ENCODE measurements around the gene CACNG5. TPM values are rescaled to one million over a fixed set of nuclear protein-coding genes. Genes with fewer than 3 reads are reported as not detected.

CACNG5 gene
- total and polyA plus RNA-seq, 8 donors: not detected

DNA sequence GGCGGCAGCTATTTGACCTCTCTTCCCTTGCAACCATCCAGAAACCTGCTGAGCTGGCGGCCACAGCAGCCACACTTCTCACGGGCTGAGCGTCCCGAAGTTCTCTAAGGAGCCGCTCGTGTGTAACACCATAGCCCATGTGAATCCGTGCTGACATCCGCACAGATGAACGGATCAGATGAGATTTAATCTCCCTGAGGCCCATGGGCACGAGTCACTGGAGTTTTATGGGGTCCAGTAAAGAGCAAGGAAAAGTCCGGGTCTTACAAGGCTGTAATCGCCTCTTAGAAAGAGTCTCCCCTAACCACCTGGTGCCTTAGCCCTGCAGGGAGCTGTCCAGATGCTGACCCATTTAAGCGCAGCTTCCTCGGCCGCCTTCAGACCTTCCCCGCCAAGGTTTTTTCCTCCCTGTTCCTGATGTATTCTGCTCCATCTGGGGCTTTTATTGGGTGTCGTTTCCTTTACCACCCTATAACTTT is 5.5 kb upstream of the CACNG5 start:
- no peak for TF ChIP-seq CTCF (IDR thresholded peaks at IDR 0.05)
- peak; percentile 97 for ATAC-seq
- H3K4me1 ChIP-seq: no peaks in the 10 kb centered on the region
- H3K27me3 ChIP-seq: peaks cover 11 to 69% of the 10 kb centered on the region in 2 donors
- H3K36me3 ChIP-seq: no peaks in the 10 kb centered on the region
- intact Hi-C loops (cut with DNase I): no loop called here
- no peak overlapping the region for H3K27ac ChIP-seq
- no peaks in the 10 kb centered on the region for H3K9me3 ChIP-seq
- DNase-seq: peak in 3 of 4 donors; percentile 49 to 88 (median 79)
- H3K4me3 ChIP-seq: no peak overlapping the region

DNA sequence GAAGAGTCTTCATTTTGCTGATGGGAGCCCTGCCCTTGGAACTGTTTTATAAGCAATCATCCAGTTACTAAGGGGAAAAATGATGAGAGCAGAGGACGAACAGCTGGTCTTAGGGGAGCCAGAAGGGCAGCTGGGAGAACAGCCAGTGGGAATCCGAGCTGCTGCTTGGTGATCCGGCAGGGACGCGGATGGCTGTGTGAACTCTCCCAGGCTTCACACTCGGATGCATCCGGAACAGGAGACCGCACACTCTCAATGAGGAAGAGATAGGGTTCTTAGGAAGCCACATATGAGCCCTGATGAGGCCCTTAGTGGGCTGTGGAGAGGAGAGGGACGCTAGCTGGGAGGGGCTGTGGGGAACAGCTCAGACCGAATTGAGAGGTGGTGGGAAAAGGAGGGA is 5.0 kb upstream of the CACNG5 start:
- H3K9me3 ChIP-seq: no peaks in the 10 kb centered on the region

DNA sequence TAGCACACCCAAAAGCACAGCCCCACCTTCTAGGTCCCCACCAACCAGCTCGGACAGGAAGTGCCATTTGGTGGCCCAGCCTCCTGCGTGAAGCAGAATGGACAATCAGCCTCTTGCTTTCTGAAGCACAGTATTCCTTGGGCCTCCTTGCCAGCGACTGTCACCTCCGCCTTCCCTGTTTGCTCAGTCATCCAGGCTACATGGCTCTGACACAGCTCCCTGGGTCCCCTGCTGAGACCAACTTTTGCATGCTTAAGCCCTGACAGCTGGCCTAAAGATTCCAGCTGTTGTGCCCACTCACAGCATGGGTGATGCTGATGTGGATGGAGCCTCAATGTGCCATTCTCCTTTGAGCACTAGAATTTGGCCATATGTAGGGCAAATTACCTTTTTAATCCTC is 4.5 kb upstream of the CACNG5 start:
- Histone ChIP-seq H3K36me3 (no peaks in the 10 kb centered on the region), H3K27me3 (peaks cover 21 to 71% of the 10 kb centered on the region in 2 donors), H3K4me3 (no peak overlapping the region), H3K4me1 (no peaks in the 10 kb centered on the region), H3K27ac (no peak overlapping the region), H3K9me3 (no peaks in the 10 kb centered on the region)
- intact Hi-C loops (cut with DNase I): no loop called here
- no peak for TF ChIP-seq CTCF (IDR thresholded peaks at IDR 0.05)
- no peak for ATAC-seq
- no peak for DNase-seq

More for the DNA sequence above, 5.0 kb upstream of the CACNG5 start:
- H3K4me3 ChIP-seq: no peak overlapping the region
- intact Hi-C loops (cut with DNase I): no loop called here
- H3K36me3 ChIP-seq: no peaks in the 10 kb centered on the region
- no peaks in the 10 kb centered on the region for H3K4me1 ChIP-seq
- H3K27me3 ChIP-seq: peaks cover 15 to 69% of the 10 kb centered on the region in 2 donors
- ATAC-seq: peak; percentile 10
- TF ChIP-seq CTCF (IDR thresholded peaks at IDR 0.05): no peak
- no peak overlapping the region for H3K27ac ChIP-seq
- no peak for DNase-seq

DNA sequence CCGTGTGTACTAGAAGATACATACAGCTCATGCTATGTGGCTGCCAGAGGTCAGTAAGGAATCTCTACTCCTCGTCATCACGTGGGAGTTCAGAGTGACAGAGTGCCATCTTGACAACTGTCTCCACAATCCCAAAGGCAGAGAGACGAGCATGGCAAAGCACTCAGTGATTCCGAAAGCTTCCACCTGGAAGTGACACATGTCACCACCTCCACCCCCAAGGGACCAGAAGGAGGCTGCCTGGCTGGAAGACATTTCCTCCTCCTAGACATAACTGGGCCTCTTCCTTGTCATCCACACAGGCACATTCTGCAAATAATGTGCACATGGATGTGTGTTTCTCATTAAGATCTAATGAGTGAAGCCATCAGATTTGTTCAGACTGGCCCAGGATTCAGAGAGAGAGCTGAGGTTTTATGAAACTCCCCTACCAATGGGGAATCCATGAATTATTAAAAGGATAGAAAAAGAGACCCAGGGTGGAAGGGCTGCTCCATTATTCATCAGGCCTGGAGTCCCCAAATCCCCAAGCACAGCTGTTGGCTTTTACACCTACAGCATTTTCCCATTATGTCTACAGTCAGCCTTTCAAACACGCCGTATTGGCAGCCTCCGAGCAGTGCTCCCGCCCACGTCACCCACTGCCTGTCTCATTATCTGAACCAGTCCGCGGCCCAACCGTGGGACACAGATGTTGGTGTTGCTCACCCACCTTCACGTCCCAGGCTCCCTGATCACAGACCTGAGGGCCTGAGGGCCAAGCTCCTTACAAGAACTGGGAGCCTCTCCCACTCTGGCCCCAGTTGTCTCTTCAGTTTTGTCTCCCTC is 3.3 kb upstream of the CACNG5 start:
- Histone ChIP-seq H3K27me3 (peaks cover 33 to 83% of the 10 kb centered on the region in 2 donors), H3K4me3 (no peak overlapping the region), H3K36me3 (no peaks in the 10 kb centered on the region), H3K27ac (no peak overlapping the region), H3K9me3 (no peaks in the 10 kb centered on the region), H3K4me1 (no peaks in the 10 kb centered on the region)
- no peak for TF ChIP-seq CTCF (IDR thresholded peaks at IDR 0.05)
- DNase-seq (no peak), ATAC-seq (no peak)
- intact Hi-C loops (cut with DNase I): no loop called here

- no peak for ATAC-seq
- DNase-seq: no peak
Observed at GRCh38 chr17:66833201-66833600, 1.7 kb upstream of the CACNG5 start.

More at GRCh38 chr17:66833201-66833600, 1.7 kb upstream of the CACNG5 start:
- intact Hi-C loops (cut with DNase I): no loop called here
- no peaks in the 10 kb centered on the region for H3K9me3 ChIP-seq
- H3K36me3 ChIP-seq: no peaks in the 10 kb centered on the region
- H3K4me1 ChIP-seq: no peaks in the 10 kb centered on the region
- TF ChIP-seq CTCF (IDR thresholded peaks at IDR 0.05): no peak
- no peak overlapping the region for H3K4me3 ChIP-seq
- peaks cover 29 to 96% of the 10 kb centered on the region in 2 donors for H3K27me3 ChIP-seq
- no peak overlapping the region for H3K27ac ChIP-seq
